Tibial artery (tissue), 4 donors: ENCODE data around the gene KIF6.

Source experiments
- DNase-seq, 2 donors: peaks; one replicate each; pipeline ENCODE4 v3.0.0-alpha.2; 2019
- H3K27ac ChIP-seq, 2 donors: fragments of 200-600 bp; sonication (generic) in 1 of 2; 1 replicate in 1 of 2; 2 replicates in 1 of 2; pipeline ENCODE4 v1.5.1; 2018 to 2019; ENCODE audit warnings: mild to moderate bottlenecking in 1 of 2
- H3K27me3 ChIP-seq, 2 donors: fragments of 200-600 bp; sonication (generic) in 1 of 2; one replicate each; pipeline versions ENCODE4 v1.5.1 to v1.6.0; 2016 to 2019
- H3K36me3 ChIP-seq, 3 donors: fragments of 200-600 bp; sonication (generic) in 2 of 3; one replicate each; pipeline ENCODE4 v1.5.1; 2016 to 2019; ENCODE audit warnings: mild to moderate bottlenecking in 2 of 3
- H3K4me1 ChIP-seq, 4 donors: fragments of 200-600 bp; sonication (generic) in 2 of 4; 1 replicate in 3 of 4; 2 replicates in 1 of 4; pipeline ENCODE4 v1.5.1; 2016 to 2019
- H3K4me3 ChIP-seq, 2 donors: fragments of 200-600 bp; sonication (generic) in 1 of 2; 1 replicate in 1 of 2; 2 replicates in 1 of 2; pipeline ENCODE4 v1.5.1; 2018 to 2019; ENCODE audit warnings: mild to moderate bottlenecking in 2 of 2
- H3K9me3 ChIP-seq, 3 donors: fragments of 200-600 bp; sonication (generic) in 1 of 3; one replicate each; pipeline ENCODE4 v1.5.1; 2016 to 2019
- CTCF ChIP-seq, 2 experiments: fragments of 200-600 bp in 1 of 2; fragments of 450-650 bp in 1 of 2; IDR thresholded peaks; one replicate each; pipeline ENCODE4 v1.5.1; 2017 to 2019; ENCODE audit warnings: antibody characterized with exemption in 2 of 2, mild to moderate bottlenecking in 1 of 2, moderate library complexity in 1 of 2
- intact Hi-C: fragments of 100-400 bp; cut with DNase I; formaldehyde crosslinking; loops from one replicate; pipeline ENCODE4 v1.15.0; 2023; ENCODE audit warnings: low total_unique reads

KIF6 gene

GRCh38 chr6:39593646-39594045 is 131.6 kb downstream of the KIF6 start:
- intact Hi-C loops = no loop called here
- Histone ChIP-seq H3K4me3 (no peak overlapping the region), H3K9me3 (no peaks in the 10 kb centered on the region), H3K36me3 (no peaks in the 10 kb centered on the region), H3K27ac (no peak overlapping the region), H3K27me3 (no peaks in the 10 kb centered on the region), H3K4me1 (no peaks in the 10 kb centered on the region)
- DNase-seq = no peak
- TF ChIP-seq CTCF (IDR thresholded peaks at IDR 0.05) = no peak

GRCh38 chr6:39590871-39591393 is 134.3 kb downstream of the KIF6 start:
- Histone ChIP-seq H3K4me1 (no peaks in the 10 kb centered on the region), H3K4me3 (no peak overlapping the region), H3K27ac (no peak overlapping the region), H3K9me3 (no peaks in the 10 kb centered on the region), H3K36me3 (no peaks in the 10 kb centered on the region), H3K27me3 (no peaks in the 10 kb centered on the region)
- DNase-seq = no peak
- intact Hi-C loops = no loop called here
- no peak for TF ChIP-seq CTCF (IDR thresholded peaks at IDR 0.05)

DNA sequence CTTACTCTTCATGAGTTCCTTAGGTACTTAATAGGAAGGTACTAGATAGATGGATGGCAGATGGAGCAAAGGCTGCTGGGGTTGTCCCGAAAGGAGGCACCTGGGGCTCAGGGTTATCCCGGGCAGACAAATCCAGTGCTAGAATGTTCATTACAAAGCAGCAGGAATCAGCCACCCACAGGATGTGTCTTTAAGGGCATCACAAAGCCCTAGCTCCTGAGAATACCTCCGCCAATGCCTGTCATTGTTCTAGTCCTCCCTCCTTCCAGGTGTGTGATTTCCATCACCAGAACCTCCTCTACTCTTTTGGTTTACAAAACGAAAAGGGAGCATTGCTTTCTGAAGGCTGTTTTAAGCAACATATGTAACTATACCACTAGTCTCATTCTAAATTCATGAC is 138.1 kb downstream of the KIF6 start:
- no peak for DNase-seq
- no peaks in the 10 kb centered on the region for H3K9me3 ChIP-seq
- H3K4me1 ChIP-seq = no peaks in the 10 kb centered on the region
- intact Hi-C loops = no loop called here
- H3K4me3 ChIP-seq = no peak overlapping the region
- H3K27me3 ChIP-seq = no peaks in the 10 kb centered on the region
- H3K36me3 ChIP-seq = no peaks in the 10 kb centered on the region
- TF ChIP-seq CTCF (IDR thresholded peaks at IDR 0.05) = no peak
- no peak overlapping the region for H3K27ac ChIP-seq

GRCh38 chr6:39585641-39586040 is 139.6 kb downstream of the KIF6 start:
- Histone ChIP-seq H3K27ac (no peak overlapping the region), H3K36me3 (no peaks in the 10 kb centered on the region), H3K27me3 (no peaks in the 10 kb centered on the region), H3K4me3 (no peak overlapping the region), H3K9me3 (no peaks in the 10 kb centered on the region), H3K4me1 (no peaks in the 10 kb centered on the region)
- no peak for TF ChIP-seq CTCF (IDR thresholded peaks at IDR 0.05)
- intact Hi-C loops = no loop called here
- no peak for DNase-seq

DNA sequence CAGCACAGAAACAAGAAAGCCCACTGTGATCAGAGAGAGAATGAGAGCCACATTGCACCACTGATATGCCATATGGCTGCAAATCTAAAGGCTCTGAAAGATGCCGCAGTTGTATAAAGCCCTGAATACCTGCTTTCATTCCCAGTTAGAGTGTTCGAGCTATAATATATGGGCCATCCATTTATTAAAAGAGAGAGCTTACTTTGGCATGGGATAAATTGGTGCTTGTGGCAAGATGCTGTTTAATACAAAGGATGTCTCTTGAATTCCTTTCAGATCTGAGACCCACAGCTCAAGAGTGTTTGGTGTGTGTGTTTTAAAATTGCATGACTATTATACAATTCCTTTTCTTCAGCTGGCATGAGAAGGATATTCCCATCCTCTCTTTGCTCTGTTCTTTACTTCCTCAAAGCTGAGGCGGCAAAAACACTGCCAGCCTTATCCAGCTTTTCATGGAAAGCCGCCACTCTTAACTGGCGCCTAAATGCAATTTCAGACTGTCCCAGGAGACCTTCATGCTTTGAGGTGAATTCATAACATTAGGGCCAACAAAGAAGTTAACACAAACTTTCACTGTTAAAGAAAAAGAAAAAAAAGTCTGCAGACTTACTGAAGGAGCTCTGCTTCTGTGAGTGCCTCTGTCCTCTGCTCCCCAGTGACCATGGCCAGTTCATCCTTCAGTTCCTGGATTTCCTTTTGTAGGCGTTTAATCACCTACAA is 147.6 kb downstream of the KIF6 start:
- Histone ChIP-seq H3K4me1 (peaks cover 0 to 14% (median 3%) of the 10 kb centered on the region in 4 donors), H3K27me3 (no peaks in the 10 kb centered on the region), H3K27ac (peak overlapping the region; percentile 21 to 26), H3K4me3 (no peak overlapping the region), H3K9me3 (no peaks in the 10 kb centered on the region), H3K36me3 (no peaks in the 10 kb centered on the region)
- no peak for TF ChIP-seq CTCF (IDR thresholded peaks at IDR 0.05)
- no peak for DNase-seq
- intact Hi-C loops = no loop called here
